ENCODE data around the gene TMEM42. TPM values are rescaled to one million over a fixed set of nuclear protein-coding genes. Genes with fewer than 3 reads are reported as not detected.
A peak's percentile ranks its signal among the peaks of the same experiment; 100 is the strongest.

Gene TMEM42
- total and polyA plus RNA-seq, 2 of the 13 experiments (the other 11 are each of a cell fraction or from before 2014, with no cell fraction given), result 5.5 to 24.5 TPM

- TF ChIP-seq ZNF354B (CRISPR knock-in tag; IDR thresholded peaks at IDR 0.05) (no peak), ZNF230 (CRISPR knock-in tag; IDR thresholded peaks at IDR 0.05) (0 out of 2 replicates have a peak, but pooled peaks have one; percentile 46), IKZF1 (IDR thresholded peaks at IDR 0.05) (no peak), ZFP36 (IDR thresholded peaks at IDR 0.05; ENCODE audit: borderline replicate concordance, low read depth, low read length, partially characterized antibody) (no peak), ZNF652 (CRISPR knock-in tag; IDR thresholded peaks at IDR 0.05; ENCODE audit: borderline replicate concordance, low read depth) (no peak), ZNF10 (CRISPR knock-in tag; IDR thresholded peaks at IDR 0.05; ENCODE audit: borderline replicate concordance, low read depth) (no peak), TCF7 (IDR thresholded peaks at IDR 0.05; ENCODE audit: low read depth) (no peak), PAWR (CRISPR knock-in tag; IDR thresholded peaks at IDR 0.05; ENCODE audit: borderline replicate concordance) (no peak; the same call in 1 of the 2 replicates), FOXK1 (CRISPR knock-in tag; IDR thresholded peaks at IDR 0.05; ENCODE audit: borderline replicate concordance, low read depth) (peak; percentile 67; the same call in 1 of the 2 replicates), ZNF749 (CRISPR knock-in tag; IDR thresholded peaks at IDR 0.05; ENCODE audit: borderline replicate concordance) (no peak), TCF7L2 (IDR thresholded peaks at IDR 0.05; ENCODE audit: low read depth, low read length) (no peak), RARA (CRISPR knock-in tag; IDR thresholded peaks at IDR 0.05) (no peak; the same call in 1 of the 2 replicates), BCL6 (CRISPR knock-in tag; IDR thresholded peaks at IDR 0.05) (peak; percentile 47), ZNF317 (CRISPR knock-in tag; IDR thresholded peaks at IDR 0.05) (no peak), KLF15 (CRISPR knock-in tag; IDR thresholded peaks at IDR 0.05; ENCODE audit: borderline replicate concordance) (peak; percentile 51; the same call in 1 of the 2 replicates), ZNF883 (CRISPR knock-in tag; IDR thresholded peaks at IDR 0.05; ENCODE audit: not compliant biosample characterization) (no peak), ATF3 (CRISPR knock-in tag; IDR thresholded peaks at IDR 0.05) (0 out of 2 replicates have a peak, but pooled peaks have one; percentile 12), IKZF4 (CRISPR knock-in tag; IDR thresholded peaks at IDR 0.05; ENCODE audit: borderline replicate concordance, low read depth, not compliant biosample characterization) (no peak), BRF2 (CRISPR knock-in tag; IDR thresholded peaks at IDR 0.05) (no peak)
- TF ChIP-seq, protein P1, sequence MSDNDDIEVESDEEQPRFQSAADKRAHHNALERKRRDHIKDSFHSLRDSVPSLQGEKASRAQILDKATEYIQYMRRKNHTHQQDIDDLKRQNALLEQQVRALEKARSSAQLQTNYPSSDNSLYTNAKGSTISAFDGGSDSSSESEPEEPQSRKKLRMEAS (IDR thresholded peaks at IDR 0.05), result peak; percentile 90
- TF ChIP-seq, protein P2, sequence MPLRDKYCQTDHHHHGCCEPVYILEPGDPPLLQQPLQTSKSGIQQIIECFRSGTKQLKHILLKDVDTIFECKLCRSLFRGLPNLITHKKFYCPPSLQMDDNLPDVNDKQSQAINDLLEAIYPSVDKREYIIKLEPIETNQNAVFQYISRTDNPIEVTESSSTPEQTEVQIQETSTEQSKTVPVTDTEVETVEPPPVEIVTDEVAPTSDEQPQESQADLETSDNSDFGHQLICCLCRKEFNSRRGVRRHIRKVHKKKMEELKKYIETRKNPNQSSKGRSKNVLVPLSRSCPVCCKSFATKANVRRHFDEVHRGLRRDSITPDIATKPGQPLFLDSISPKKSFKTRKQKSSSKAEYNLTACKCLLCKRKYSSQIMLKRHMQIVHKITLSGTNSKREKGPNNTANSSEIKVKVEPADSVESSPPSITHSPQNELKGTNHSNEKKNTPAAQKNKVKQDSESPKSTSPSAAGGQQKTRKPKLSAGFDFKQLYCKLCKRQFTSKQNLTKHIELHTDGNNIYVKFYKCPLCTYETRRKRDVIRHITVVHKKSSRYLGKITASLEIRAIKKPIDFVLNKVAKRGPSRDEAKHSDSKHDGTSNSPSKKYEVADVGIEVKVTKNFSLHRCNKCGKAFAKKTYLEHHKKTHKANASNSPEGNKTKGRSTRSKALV (CRISPR knock-in tag; IDR thresholded peaks at IDR 0.05), result no peak
- TF ChIP-seq, protein P3, sequence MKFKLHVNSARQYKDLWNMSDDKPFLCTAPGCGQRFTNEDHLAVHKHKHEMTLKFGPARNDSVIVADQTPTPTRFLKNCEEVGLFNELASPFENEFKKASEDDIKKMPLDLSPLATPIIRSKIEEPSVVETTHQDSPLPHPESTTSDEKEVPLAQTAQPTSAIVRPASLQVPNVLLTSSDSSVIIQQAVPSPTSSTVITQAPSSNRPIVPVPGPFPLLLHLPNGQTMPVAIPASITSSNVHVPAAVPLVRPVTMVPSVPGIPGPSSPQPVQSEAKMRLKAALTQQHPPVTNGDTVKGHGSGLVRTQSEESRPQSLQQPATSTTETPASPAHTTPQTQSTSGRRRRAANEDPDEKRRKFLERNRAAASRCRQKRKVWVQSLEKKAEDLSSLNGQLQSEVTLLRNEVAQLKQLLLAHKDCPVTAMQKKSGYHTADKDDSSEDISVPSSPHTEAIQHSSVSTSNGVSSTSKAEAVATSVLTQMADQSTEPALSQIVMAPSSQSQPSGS (CRISPR knock-in tag; IDR thresholded peaks at IDR 0.05), result peak; percentile 59; the same call in 1 of the 2 replicates
- TF ChIP-seq, protein P4, sequence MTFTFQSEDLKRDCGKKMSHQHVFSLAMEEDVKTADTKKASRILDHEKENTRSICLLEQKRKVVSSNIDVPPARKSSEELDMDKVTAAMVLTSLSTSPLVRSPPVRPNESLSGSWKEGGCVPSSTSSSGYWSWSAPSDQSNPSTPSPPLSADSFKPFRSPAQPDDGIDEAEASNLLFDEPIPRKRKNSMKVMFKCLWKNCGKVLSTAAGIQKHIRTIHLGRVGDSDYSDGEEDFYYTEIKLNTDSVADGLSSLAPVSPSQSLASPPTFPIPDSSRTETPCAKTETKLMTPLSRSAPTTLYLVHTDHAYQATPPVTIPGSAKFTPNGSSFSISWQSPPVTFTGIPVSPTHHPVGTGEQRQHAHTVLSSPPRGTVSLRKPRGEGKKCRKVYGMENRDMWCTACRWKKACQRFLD (CRISPR knock-in tag; IDR thresholded peaks at IDR 0.05; ENCODE audit: borderline replicate concordance), result no peak; the same call in 1 of the 2 replicates
Observed at GRCh38 chr3:44861412-44862225, at the start of gene TMEM42 (continued).
